Mammary epithelial cell (primary cell): Measurements from ENCODE around the gene E2F6.

Experiments used
- EZH2 ChIP-seq: IDR thresholded peaks from 2 replicates; pipeline ENCODE4 v1.6.1; 2012; ENCODE audit warnings: low read length, inconsistent platforms, borderline replicate concordance
- TF ChIP-seq, protein P1 (sequence below), 2 donors: IDR thresholded peaks in 1 of 2; conservative IDR thresholded peaks in 1 of 2; 2 replicates each; pipeline ENCODE4 v1.5.1; 2011 to 2012; ENCODE audit warnings: inconsistent platforms in 2 of 2, low read length in 2 of 2, mild to moderate bottlenecking in 2 of 2, control low read depth in 1 of 2, low read depth in 1 of 2; ENCODE audit not compliant: insufficient read depth in 1 of 2; ENCODE audit errors: extremely low read depth in 1 of 2

DNA sequence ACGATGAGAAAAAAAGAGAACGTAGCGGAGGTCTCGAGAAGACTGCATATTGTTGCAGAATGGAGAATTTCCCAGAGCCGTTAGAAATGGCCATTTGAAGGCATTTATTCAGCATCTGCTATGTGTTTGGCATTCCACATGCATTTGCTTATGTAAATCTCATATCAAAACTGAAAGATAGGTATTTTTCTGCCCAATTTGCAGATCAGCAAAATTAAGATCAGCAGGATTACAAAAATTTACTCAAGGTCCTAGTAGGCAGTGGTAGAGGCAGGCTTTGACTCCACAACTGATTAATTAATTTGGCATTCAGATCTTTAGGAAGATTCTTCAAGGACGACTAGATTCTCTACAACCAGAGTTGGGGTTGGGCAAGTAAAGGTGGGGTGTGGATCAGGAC is 1.8 kb upstream of the E2F6 start:
- TF ChIP-seq, protein P1, sequence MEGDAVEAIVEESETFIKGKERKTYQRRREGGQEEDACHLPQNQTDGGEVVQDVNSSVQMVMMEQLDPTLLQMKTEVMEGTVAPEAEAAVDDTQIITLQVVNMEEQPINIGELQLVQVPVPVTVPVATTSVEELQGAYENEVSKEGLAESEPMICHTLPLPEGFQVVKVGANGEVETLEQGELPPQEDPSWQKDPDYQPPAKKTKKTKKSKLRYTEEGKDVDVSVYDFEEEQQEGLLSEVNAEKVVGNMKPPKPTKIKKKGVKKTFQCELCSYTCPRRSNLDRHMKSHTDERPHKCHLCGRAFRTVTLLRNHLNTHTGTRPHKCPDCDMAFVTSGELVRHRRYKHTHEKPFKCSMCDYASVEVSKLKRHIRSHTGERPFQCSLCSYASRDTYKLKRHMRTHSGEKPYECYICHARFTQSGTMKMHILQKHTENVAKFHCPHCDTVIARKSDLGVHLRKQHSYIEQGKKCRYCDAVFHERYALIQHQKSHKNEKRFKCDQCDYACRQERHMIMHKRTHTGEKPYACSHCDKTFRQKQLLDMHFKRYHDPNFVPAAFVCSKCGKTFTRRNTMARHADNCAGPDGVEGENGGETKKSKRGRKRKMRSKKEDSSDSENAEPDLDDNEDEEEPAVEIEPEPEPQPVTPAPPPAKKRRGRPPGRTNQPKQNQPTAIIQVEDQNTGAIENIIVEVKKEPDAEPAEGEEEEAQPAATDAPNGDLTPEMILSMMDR (conservative IDR thresholded peaks at IDR 0.05 in 1 of 2, IDR thresholded peaks at IDR 0.05 in 1 of 2; ENCODE audit: extremely low read depth in 1 of 2, insufficient read depth in 1 of 2, low read depth in 1 of 2, low read length in 2 of 2) = no peak
- TF ChIP-seq EZH2 = no peak
